HG02943 (cell line): ENCODE data around the gene CHMP4A.

Experiments
- ATAC-seq: cut with Tn5 transposase; IDR thresholded peaks from one replicate; pipeline ENCODE4 v1.9.1; 2021; ENCODE audit warnings: mild to moderate bottlenecking, low read depth, moderate library complexity; ENCODE audit not compliant: unreplicated experiment

The CHMP4A gene

DNA sequence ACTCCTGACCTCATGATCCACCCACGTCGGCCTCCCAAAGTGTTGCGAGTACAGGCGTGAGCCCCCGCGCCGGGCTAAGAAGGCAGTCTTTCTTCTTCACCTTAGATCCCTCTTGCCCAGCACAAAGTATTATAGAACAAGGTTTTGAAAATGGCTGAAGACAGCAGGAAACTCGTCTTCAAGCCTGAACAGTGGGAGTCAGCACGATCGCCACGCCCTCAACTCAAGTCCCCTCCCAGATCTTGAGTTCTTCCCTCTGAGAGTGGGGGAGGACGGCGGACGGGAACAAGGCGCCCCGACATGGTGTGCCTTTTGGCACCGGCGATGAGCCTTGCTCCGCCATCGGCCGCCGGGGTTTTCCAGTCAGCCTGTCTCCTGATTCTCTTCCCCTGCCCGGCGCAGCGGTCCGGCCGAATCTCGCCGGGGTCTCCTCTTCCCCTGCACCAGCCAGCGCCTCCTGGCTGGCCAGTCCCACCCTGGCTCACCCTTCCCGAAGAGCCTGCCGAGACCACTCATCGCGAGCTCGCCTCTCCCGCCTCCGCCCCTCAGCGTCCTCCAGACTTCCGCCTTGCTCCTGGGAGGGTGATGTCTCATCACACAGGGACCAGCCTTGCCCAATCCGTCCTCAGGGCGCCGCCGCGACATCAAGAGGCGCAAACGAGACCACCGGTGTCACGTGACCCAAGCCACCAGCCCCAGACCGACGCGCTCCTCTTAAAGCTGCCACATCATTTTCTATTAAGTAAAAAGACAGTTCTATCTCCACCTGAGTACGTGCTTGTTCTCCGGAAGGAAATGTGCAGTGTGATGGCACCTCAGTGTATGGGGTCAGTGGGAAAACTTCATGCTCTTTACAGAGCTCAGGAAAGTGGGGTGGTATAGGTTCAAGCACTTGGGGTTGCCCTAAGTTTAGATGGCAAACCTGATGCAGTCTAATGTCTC lies at the start of gene CHMP4A:
TSS of gene CHMP4A (minus strand) at position 565 of the 942 bp plus-strand sequence. CDS start at position 516, 49 bp downstream.
- peak; percentile 76 for ATAC-seq

- no peak for ATAC-seq
Measured at GRCh38 chr14:24261969-24262327, 48.7 kb upstream of the CHMP4A start.

GRCh38 chr14:24261256-24261968 lies 48.1 kb upstream of the CHMP4A start:
- no peak for ATAC-seq

DNA sequence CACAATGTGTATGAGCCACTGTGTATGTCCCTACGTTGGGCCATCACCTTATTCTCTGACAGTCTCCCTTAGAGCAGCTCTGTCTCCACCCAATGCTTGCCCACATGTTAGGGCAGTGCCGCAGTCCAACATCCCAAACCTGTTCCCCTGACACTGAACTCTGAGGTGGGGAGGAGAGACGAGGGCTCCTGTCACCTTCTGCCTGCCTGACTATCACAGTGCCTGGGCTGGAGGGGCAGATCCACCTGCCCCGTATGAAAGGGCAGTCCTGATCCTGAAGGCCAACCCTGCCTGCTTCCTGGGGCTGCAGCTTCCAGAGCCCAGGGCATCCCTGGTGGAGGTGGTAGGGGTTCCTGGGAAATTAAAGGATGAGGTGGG lies 47.5 kb upstream of the CHMP4A start:
- ATAC-seq, result no peak

DNA sequence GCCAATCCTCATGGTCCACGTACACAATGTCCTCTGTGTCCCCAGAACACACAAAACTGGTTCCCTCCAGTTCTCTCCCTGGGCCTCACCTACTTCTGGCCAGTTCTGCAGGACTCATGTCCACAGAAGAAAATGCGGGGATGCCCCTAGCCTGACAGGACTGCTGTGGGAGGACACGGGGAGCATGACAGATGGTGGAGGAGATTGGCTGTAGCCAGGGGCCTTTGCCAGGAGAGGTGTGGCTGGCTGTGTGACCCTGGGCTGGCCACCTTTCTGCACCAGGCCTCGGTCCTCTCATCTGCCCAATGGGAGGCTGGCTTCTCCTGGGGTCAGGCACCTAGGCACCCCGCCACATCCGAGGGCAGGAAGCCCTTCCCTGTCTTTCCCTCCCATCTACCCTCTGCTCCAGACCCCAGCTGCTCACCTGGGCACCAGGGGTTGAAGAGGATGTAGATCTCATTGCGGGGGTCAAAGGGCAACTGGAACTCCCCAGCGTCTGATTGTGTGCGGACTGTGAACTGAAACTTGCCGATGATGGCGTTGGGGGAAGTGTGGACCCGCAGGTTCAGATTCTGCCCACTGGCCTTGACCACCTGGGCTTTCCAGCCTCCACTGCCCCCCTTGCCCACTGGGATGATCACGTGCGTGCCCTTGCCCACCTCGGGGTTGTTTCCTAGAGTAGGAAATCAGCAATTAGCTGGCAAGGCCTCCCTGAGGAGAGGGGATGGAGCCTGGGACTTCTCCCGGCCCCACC lies 46.9 kb upstream of the CHMP4A start:
- no peak for ATAC-seq

DNA sequence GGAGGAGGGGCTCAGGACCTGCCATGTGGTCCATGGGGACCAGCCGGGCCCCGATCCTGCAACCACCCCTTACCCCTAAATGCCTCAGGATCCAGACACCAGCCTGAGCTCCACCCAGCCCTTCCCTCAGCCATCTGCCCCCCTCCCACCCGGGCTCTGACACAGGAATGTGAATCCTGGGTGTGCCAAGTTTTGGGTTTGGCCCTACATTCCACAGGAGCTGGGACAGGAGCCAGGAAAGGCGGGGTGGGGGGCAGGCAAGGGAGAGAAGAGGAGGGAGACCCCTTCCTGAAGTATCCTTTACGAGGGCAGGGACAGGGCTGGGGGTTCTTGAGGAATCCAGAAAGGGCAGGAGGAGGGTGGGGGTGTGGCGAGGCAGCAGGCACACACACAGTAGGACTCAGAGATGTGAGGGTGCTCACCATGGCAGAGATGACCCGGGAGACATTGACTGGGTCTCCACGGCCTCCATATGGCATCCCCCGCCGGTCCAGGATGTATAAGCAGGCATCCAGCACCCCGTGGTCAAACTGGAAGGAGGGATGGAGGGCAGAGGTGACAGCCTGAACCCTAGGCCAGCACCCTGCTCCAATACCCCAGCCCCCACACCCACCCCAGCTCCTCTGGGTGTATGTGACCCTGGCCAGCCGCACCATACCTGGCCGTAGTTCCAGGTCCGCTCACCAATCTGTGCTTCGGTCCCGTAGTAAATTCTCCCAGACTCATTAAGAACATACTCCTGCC lies 46.2 kb upstream of the CHMP4A start:
- no peak for ATAC-seq

- no peak for ATAC-seq
Measured at GRCh38 chr14:24258548-24259265, 45.4 kb upstream of the CHMP4A start.

GRCh38 chr14:24258119-24258518 lies 44.8 kb upstream of the CHMP4A start:
- no peak for ATAC-seq

- ATAC-seq, result no peak
Measured at GRCh38 chr14:24256960-24257359, 43.7 kb upstream of the CHMP4A start.

GRCh38 chr14:24255931-24256711 lies 42.8 kb upstream of the CHMP4A start:
- no peak for ATAC-seq

- ATAC-seq, result no peak
Measured at GRCh38 chr14:24255438-24255837, 42.1 kb upstream of the CHMP4A start.

GRCh38 chr14:24254630-24255392 lies 41.5 kb upstream of the CHMP4A start:
- ATAC-seq, result no peak

DNA sequence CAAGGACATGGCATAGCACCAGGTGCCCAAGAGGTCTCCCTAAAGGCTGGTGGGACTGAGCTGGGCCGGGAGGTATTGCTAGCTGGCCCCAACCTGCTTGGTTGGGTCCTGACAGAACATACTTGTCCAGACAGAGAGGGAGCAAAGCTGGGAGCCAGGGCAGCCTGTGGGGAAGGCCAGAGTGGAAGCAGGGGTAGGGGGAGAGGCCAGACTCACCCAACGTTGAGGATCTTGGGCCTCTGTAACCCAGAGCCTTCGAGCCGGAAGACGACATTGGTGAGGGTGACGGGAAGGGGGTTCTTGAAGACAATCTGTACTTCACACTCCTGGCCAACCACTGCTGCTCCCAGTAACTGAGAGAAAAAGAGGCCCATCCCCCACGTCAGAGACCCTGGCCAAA lies 40.6 kb upstream of the CHMP4A start:
- no peak for ATAC-seq

- no peak for ATAC-seq
Measured at GRCh38 chr14:24252289-24253124, 39.2 kb upstream of the CHMP4A start.

DNA sequence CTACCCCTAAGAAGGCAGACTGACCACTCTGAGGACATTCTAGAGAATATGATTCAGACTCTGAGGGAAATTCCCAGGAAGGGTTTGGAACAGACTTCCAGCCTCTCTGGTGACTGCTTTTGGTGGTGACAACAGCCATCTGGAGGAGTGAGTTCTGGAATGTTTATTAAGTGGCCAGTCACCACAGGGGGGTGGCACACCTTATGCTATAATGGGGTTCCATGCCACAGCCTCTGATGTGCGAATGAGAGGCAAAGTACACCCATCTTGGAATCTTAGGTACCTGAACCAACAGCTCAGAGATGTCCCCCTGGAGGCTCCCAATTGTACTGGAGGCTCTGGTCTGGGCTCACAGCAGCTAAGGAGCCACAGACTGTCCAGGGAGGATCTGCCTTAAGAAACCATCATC lies 38.6 kb upstream of the CHMP4A start:
- no peak for ATAC-seq

DNA sequence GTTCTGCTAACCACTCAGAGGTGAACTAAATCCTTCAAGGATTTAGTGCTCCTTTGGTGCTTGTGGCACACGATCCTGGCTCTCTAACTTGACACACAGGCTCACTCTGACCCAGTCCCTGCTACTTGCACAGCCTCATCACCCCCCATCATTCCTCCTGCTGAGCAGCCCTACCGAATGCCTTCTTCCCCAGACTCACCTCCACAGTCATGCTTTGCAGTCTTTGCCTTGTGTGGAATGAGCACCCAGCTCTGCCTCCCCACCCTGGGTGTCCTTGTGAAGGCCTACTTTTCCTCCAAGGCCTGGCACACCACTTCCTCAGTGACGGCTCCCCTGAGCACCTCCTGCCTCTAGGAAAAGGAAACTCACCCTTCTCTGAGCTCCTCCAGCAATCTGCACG lies 37.1 kb upstream of the CHMP4A start:
- no peak for ATAC-seq

GRCh38 chr14:24249230-24250021 lies 36.1 kb upstream of the CHMP4A start:
- no peak for ATAC-seq
